HG03575 (cell line): ENCODE data around the gene GABPB1.
"Not testable (repeated sequence)": the region's sequence is repeated elsewhere in the genome, so short reads cannot be mapped to it uniquely, and the experiment has no call there.

Experiments
- ATAC-seq: cut with Tn5 transposase; IDR thresholded peaks from one replicate; pipeline ENCODE4 v1.9.1; 2021; ENCODE audit not compliant: unreplicated experiment, insufficient number of reproducible peaks, low FRiP score; ENCODE audit errors: extremely low read depth

The GABPB1 gene

GRCh38 chr15:50354838-50355618 lies at the start of gene GABPB1:
TSS of gene GABPB1 (minus strand) at chr15:50355198. CDS start at chr15:50309798, 45,400 bp downstream.
- no peak for ATAC-seq

GRCh38 chr15:50391561-50391960 lies 36.6 kb upstream of the GABPB1 start:
- ATAC-seq, result not testable (repeated sequence)

GRCh38 chr15:50390554-50391264 lies 35.7 kb upstream of the GABPB1 start:
- no peak for ATAC-seq

GRCh38 chr15:50382408-50382807 lies 27.4 kb upstream of the GABPB1 start:
- not testable (repeated sequence) for ATAC-seq

- ATAC-seq, result no peak
Observed at GRCh38 chr15:50381438-50381837, 26.4 kb upstream of the GABPB1 start.

- no peak for ATAC-seq
Observed at GRCh38 chr15:50380089-50380488, 25.1 kb upstream of the GABPB1 start.

GRCh38 chr15:50379413-50379812 lies 24.4 kb upstream of the GABPB1 start:
- not testable (repeated sequence) for ATAC-seq

- no peak for ATAC-seq
Observed at GRCh38 chr15:50378776-50379175, 23.8 kb upstream of the GABPB1 start.

- ATAC-seq, result peak; percentile 93
Observed at GRCh38 chr15:50377867-50378751, 23.1 kb upstream of the GABPB1 start.

- not testable (repeated sequence) for ATAC-seq
Observed at GRCh38 chr15:50369564-50369963, 14.6 kb upstream of the GABPB1 start.

GRCh38 chr15:50365971-50366370 lies 11.0 kb upstream of the GABPB1 start:
- ATAC-seq, result no peak

- no peak for ATAC-seq
Observed at GRCh38 chr15:50365570-50365969, 10.6 kb upstream of the GABPB1 start.

- no peak for ATAC-seq
Observed at GRCh38 chr15:50363612-50364011, 8.6 kb upstream of the GABPB1 start.

GRCh38 chr15:50361756-50362155 lies 6.8 kb upstream of the GABPB1 start:
- no peak for ATAC-seq

- ATAC-seq, result no peak
Observed at GRCh38 chr15:50358845-50359244, 3.8 kb upstream of the GABPB1 start.

- ATAC-seq, result no peak
Observed at GRCh38 chr15:50355980-50356379, 982 bp upstream of the GABPB1 start.

- no peak for ATAC-seq
Observed at GRCh38 chr15:50355619-50355905, 564 bp upstream of the GABPB1 start.

- ATAC-seq, result no peak
Observed at GRCh38 chr15:50353975-50354837, 792 bp downstream of the GABPB1 start.
